ENCODE results near the gene NUDT21. TPM values are rescaled to one million over a fixed set of nuclear protein-coding genes. Genes with fewer than 3 reads are reported as not detected.
"Not testable (repeated sequence)": the region's sequence is repeated elsewhere in the genome, so short reads cannot be mapped to it uniquely, and the experiment has no call there.

Gene NUDT21
- total RNA-seq, 1 donor from 2014 or later = 105 TPM

- Mint-ChIP-seq H3K36me3 (ENCODE audit: unreplicated experiment) (peaks cover 81% of the 10 kb centered on the region), H3K4me1 (ENCODE audit: unreplicated experiment) (peaks cover 8% of the 10 kb centered on the region), H3K4me3 (ENCODE audit: unreplicated experiment) (no peak overlapping the region), H3K9me3 (ENCODE audit: unreplicated experiment) (peaks cover 18% of the 10 kb centered on the region), H3K27ac (ENCODE audit: unreplicated experiment) (no peak overlapping the region), H3K27me3 (ENCODE audit: unreplicated experiment) (no peaks in the 10 kb centered on the region)
- no peak for TF ChIP-seq CTCF (IDR thresholded peaks at IDR 0.05)
- DNase-seq (ENCODE audit: extremely low spot score, unreplicated experiment) = no peak
Observed at GRCh38 chr16:56382901-56383355, 68.2 kb downstream of the NUDT21 start.

GRCh38 chr16:56382459-56382858 is 68.7 kb downstream of the NUDT21 start:
- no peak for TF ChIP-seq CTCF (IDR thresholded peaks at IDR 0.05)
- H3K27me3 Mint-ChIP-seq (ENCODE audit: unreplicated experiment) = no peaks in the 10 kb centered on the region
- H3K27ac Mint-ChIP-seq (ENCODE audit: unreplicated experiment) = no peak overlapping the region
- peaks cover 18% of the 10 kb centered on the region for H3K9me3 Mint-ChIP-seq (ENCODE audit: unreplicated experiment)
- DNase-seq (ENCODE audit: extremely low spot score, unreplicated experiment) = no peak
- H3K36me3 Mint-ChIP-seq (ENCODE audit: unreplicated experiment) = peaks cover 82% of the 10 kb centered on the region
- no peak overlapping the region for H3K4me3 Mint-ChIP-seq (ENCODE audit: unreplicated experiment)
- peaks cover 8% of the 10 kb centered on the region for H3K4me1 Mint-ChIP-seq (ENCODE audit: unreplicated experiment)

GRCh38 chr16:56380778-56381485 is 70.2 kb downstream of the NUDT21 start:
- peaks cover 79% of the 10 kb centered on the region for H3K36me3 Mint-ChIP-seq (ENCODE audit: unreplicated experiment)
- H3K4me1 Mint-ChIP-seq (ENCODE audit: unreplicated experiment); H3K4me3 Mint-ChIP-seq (ENCODE audit: unreplicated experiment); DNase-seq (ENCODE audit: extremely low spot score, unreplicated experiment); H3K27ac Mint-ChIP-seq (ENCODE audit: unreplicated experiment); H3K27me3 Mint-ChIP-seq (ENCODE audit: unreplicated experiment): not testable (repeated sequence)
- peaks cover 18% of the 10 kb centered on the region for H3K9me3 Mint-ChIP-seq (ENCODE audit: unreplicated experiment)

Other genes with a start within 250 kb of the NUDT21 start
- gene AMFR, start 25.8 kb downstream of the NUDT21 start, total RNA-seq = 117 and 136 TPM in 2 replicates
- 46.3 and 50.6 TPM in 2 replicates for gene OGFOD1, start 222 bp upstream of the NUDT21 start, total RNA-seq
- 58.7 and 66.0 TPM in 2 replicates for gene BBS2, start 68.7 kb upstream of the NUDT21 start, total RNA-seq
- not detected in 2 replicates for gene MT4, start 113.7 kb upstream of the NUDT21 start, total RNA-seq
- not detected in 2 replicates for gene MT3, start 138.2 kb upstream of the NUDT21 start, total RNA-seq
- 384 and 419 TPM in 2 replicates for gene MT2A, start 157.3 kb upstream of the NUDT21 start, total RNA-seq
- 37.5 and 43.6 TPM in 2 replicates for gene MT1E, start 174.4 kb upstream of the NUDT21 start, total RNA-seq
- gene MT1M, start 181.3 kb upstream of the NUDT21 start, total RNA-seq = 0.44 and 1.2 TPM in 2 replicates
- not detected in 2 replicates for gene MT1A, start 187.3 kb upstream of the NUDT21 start, total RNA-seq
- gene MT1B, start 200.6 kb upstream of the NUDT21 start, total RNA-seq = not detected in 2 replicates
- gene MT1F, start 206.6 kb upstream of the NUDT21 start, total RNA-seq = 12.7 and 14.9 TPM in 2 replicates
- gene MT1G, start 216.7 kb upstream of the NUDT21 start, total RNA-seq = not detected in 2 replicates
- gene MT1H, start 218.5 kb upstream of the NUDT21 start, total RNA-seq = not detected in 2 replicates
- 63.8 and 67.5 TPM in 2 replicates for gene MT1X, start 231.1 kb upstream of the NUDT21 start, total RNA-seq

Data from osteocyte (in vitro differentiated cells).